Measurements from ENCODE around the gene RNF112.

RNF112 gene

GRCh38 chr17:19390951-19391350, 20.1 kb upstream of the RNF112 start:
- H3K4me3 ChIP-seq (ENCODE audit: low read depth, low read length): no peak overlapping the region
- TF ChIP-seq CTCF (IDR thresholded peaks at IDR 0.05; ENCODE audit: low read depth, low read length, missing control alignments): no peak
- DNase-seq (ENCODE audit: low read depth): no peak

GRCh38 chr17:19391432-19391831, 19.6 kb upstream of the RNF112 start:
- no peak overlapping the region for H3K4me3 ChIP-seq (ENCODE audit: low read depth, low read length)
- no peak for DNase-seq (ENCODE audit: low read depth)
- TF ChIP-seq CTCF (IDR thresholded peaks at IDR 0.05; ENCODE audit: low read depth, low read length, missing control alignments): no peak

DNA sequence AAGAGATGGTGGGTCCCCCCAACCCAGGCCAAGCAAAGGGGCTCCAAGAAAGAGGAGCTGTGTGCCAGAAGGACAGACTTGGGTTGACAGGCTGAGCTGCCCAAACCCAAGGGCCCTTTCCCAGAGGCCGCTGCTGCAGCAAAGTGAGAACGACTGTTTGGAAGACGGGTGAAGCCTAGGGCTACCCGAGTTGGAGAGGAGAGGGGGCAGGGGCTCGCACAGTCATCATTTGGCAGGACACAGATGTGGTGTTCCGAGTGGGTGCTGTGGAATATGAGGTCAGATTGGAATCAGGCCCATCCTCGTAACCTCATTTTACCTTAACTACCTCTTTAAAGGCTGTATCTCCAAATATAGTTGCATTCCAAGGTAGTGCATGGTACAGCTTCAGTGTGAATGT, 18.7 kb upstream of the RNF112 start:
- no peak for DNase-seq (ENCODE audit: low read depth)
- TF ChIP-seq CTCF (IDR thresholded peaks at IDR 0.05; ENCODE audit: low read depth, low read length, missing control alignments): no peak
- no peak overlapping the region for H3K4me3 ChIP-seq (ENCODE audit: low read depth, low read length)

GRCh38 chr17:19397556-19398041, 13.4 kb upstream of the RNF112 start:
- no peak for DNase-seq (ENCODE audit: low read depth)
- no peak overlapping the region for H3K4me3 ChIP-seq (ENCODE audit: low read depth, low read length)
- peak; percentile 46 for TF ChIP-seq CTCF (IDR thresholded peaks at IDR 0.05; ENCODE audit: low read depth, low read length, missing control alignments)

- H3K4me3 ChIP-seq (ENCODE audit: low read depth, low read length): no peak overlapping the region
- no peak for TF ChIP-seq CTCF (IDR thresholded peaks at IDR 0.05; ENCODE audit: low read depth, low read length, missing control alignments)
- no peak for DNase-seq (ENCODE audit: low read depth)
These were observed 12.5 kb upstream of the RNF112 start for GRCh38 chr17:19398301-19399181.

GRCh38 chr17:19399750-19400450, 11.1 kb upstream of the RNF112 start:
- no peak overlapping the region for H3K4me3 ChIP-seq (ENCODE audit: low read depth, low read length)
- DNase-seq (ENCODE audit: low read depth): no peak
- no peak for TF ChIP-seq CTCF (IDR thresholded peaks at IDR 0.05; ENCODE audit: low read depth, low read length, missing control alignments)
